B cell (primary cell): ENCODE data around the gene PYGL. TPM values are rescaled to one million over a fixed set of nuclear protein-coding genes. Genes with fewer than 3 reads are reported as not detected.

Experiments used
- ATAC-seq: fragments of 200-7000 bp; cut with Tn5 transposase; one replicate; pipeline ENCODE4 v1.10.0; 2021; ENCODE audit warnings: low read depth, mild to moderate bottlenecking, moderate number of reproducible peaks, moderate library complexity
- CTCF ChIA-PET: fragments of 350-600 bp; sonication (Branson Sonifier 250); formaldehyde crosslinking; loops from one replicate; lab custom pipeline; 2021; ENCODE audit warnings: antibody characterized with exemption, inconsistent platforms; lab: Charles Lee
- POLR2A ChIA-PET: fragments of 350-600 bp; sonication (Branson Sonifier 250); formaldehyde crosslinking; loops from one replicate; lab custom pipeline; 2021; ENCODE audit warnings: antibody characterized with exemption; lab: Charles Lee
- DNase-seq: peaks from one replicate; pipeline ENCODE4 v3.0.0; 2013
- H2AFZ ChIP-seq: 2 replicates; pipeline ENCODE4 v1.6.1; 2012; ENCODE audit warnings: mild to moderate bottlenecking, low read depth, low read length; ENCODE audit not compliant: insufficient read depth, poor library complexity, severe bottlenecking
- H3K27ac ChIP-seq, 2 donors: 1 replicate in 1 of 2; 2 replicates in 1 of 2; pipeline ENCODE4 v1.5.1; 2012 to 2013; ENCODE audit warnings: low read length in 2 of 2, mild to moderate bottlenecking in 2 of 2, moderate library complexity in 1 of 2
- H3K27me3 ChIP-seq, 4 experiments: fragments of 200-600 bp in 1 of 4; sonication (generic) in 1 of 4; replicated peaks in 1 of 4; 1 replicate in 2 of 4; 2 replicates in 2 of 4; pipeline versions ENCODE4 v1.6.1 to v1.7.0; 2013 to 2016; ENCODE audit warnings: low read length in 3 of 4, mild to moderate bottlenecking in 2 of 4, mixed read lengths in 1 of 4, moderate library complexity in 1 of 4; ENCODE audit not compliant: insufficient read depth in 4 of 4, control insufficient read depth in 3 of 4; ENCODE audit errors: control extremely low read depth in 1 of 4
- H3K36me3 ChIP-seq, 2 experiments: replicated peaks in 1 of 2; 1 replicate in 1 of 2; 2 replicates in 1 of 2; pipeline versions ENCODE4 v1.6.1 to v1.7.1; 2013; ENCODE audit warnings: low read length in 1 of 2; ENCODE audit not compliant: insufficient read depth in 2 of 2, control insufficient read depth in 1 of 2; ENCODE audit errors: control extremely low read depth in 1 of 2, extremely low read depth in 1 of 2
- H3K4me1 ChIP-seq, 2 donors: fragments of 200-600 bp in 1 of 2; sonication (generic) in 1 of 2; 1 replicate in 1 of 2; 2 replicates in 1 of 2; pipeline versions ENCODE4 v1.5.1 to v1.6.1; 2013 to 2017; ENCODE audit warnings: low read length in 2 of 2; ENCODE audit not compliant: control insufficient read depth in 2 of 2, insufficient read depth in 2 of 2
- H3K4me2 ChIP-seq: replicated peaks from 2 replicates; pipeline ENCODE3; 2012; ENCODE audit warnings: mild to moderate bottlenecking, low read depth, low read length; ENCODE audit not compliant: poor library complexity, severe bottlenecking
- H3K4me3 ChIP-seq, 5 experiments: fragments of 200-600 bp in 1 of 5; sonication (generic) in 1 of 5; 1 replicate in 3 of 5; 2 replicates in 2 of 5; pipeline versions ENCODE4 v1.5.1 to v1.7.0; 2011 to 2016; ENCODE audit warnings: low read length in 4 of 5, mild to moderate bottlenecking in 4 of 5, low read depth in 2 of 5, control low read depth in 1 of 5, moderate library complexity in 1 of 5; ENCODE audit not compliant: insufficient read depth in 1 of 5; ENCODE audit errors: control extremely low read depth in 1 of 5, extremely low read depth in 1 of 5
- H3K79me2 ChIP-seq: fragments of 200-600 bp; sonication (generic); one replicate; pipeline ENCODE4 v1.6.0; 2016; ENCODE audit warnings: low read length; ENCODE audit not compliant: control insufficient read depth, insufficient read depth
- H3K9ac ChIP-seq: fragments of 200-600 bp; sonication (generic); 2 replicates; pipeline ENCODE4 v1.6.1; 2017; ENCODE audit warnings: mild to moderate bottlenecking, low read length, moderate library complexity
- H3K9me3 ChIP-seq, 3 donors: one replicate each; pipeline versions ENCODE4 v1.6.1 to v1.7.1; 2013; ENCODE audit warnings: low read length in 2 of 3; ENCODE audit not compliant: control insufficient read depth in 2 of 3, insufficient read depth in 1 of 3; ENCODE audit errors: control extremely low read depth in 1 of 3
- H4K20me1 ChIP-seq: 2 replicates; pipeline ENCODE4 v1.6.0; 2012; ENCODE audit warnings: mild to moderate bottlenecking, low read length; ENCODE audit not compliant: insufficient read depth, control insufficient read depth, poor library complexity, severe bottlenecking
- H3K27ac Mint-ChIP-seq: one replicate; pipeline ENCODE4 v1.8.0; 2021; ENCODE audit warnings: mixed read lengths
- H3K27me3 Mint-ChIP-seq: one replicate; pipeline ENCODE4 v1.8.0; 2021; ENCODE audit warnings: mixed read lengths
- H3K4me1 Mint-ChIP-seq: one replicate; pipeline ENCODE4 v1.8.0; 2021; ENCODE audit warnings: mixed read lengths
- H3K4me3 Mint-ChIP-seq: one replicate; pipeline ENCODE4 v1.8.0; 2021; ENCODE audit warnings: mixed read lengths
- H3K9me3 Mint-ChIP-seq: one replicate; pipeline ENCODE4 v1.8.0; 2022; ENCODE audit warnings: mixed read lengths; ENCODE audit not compliant: insufficient read depth
- EZH2 ChIP-seq: IDR thresholded peaks from 2 replicates; pipeline ENCODE4 v1.6.1; 2012; ENCODE audit warnings: borderline replicate concordance, low read depth, mild to moderate bottlenecking, moderate library complexity, low read length; ENCODE audit not compliant: insufficient read depth, poor library complexity, severe bottlenecking
- WGBS: methylation state at CpG from one replicate; pipeline ENCODE4 v1.1.5; 2013; ENCODE audit warnings: missing lambda C conversion rate; ENCODE audit not compliant: insufficient coverage; 5-methylcytosine and 5-hydroxymethylcytosine counted together
- intact Hi-C: fragments of 100-400 bp; cut with micrococcal nuclease; formaldehyde crosslinking; loops from one replicate; pipeline ENCODE4 v1.10.0; 2022
- polyA plus RNA-seq: library from polyadenylated mRNA; depleted of rRNA; stranded (reverse); fragments of >200 nt; gene quantifications from 2 replicates; pipeline ENCODE4 v1.2.3, GENCODE V29; 2012
- total RNA-seq, 2 donors: library from RNA; stranded (reverse); fragments of 120-200 nt in 1 of 2; gene quantifications; 1 replicate in 1 of 2; 2 replicates in 1 of 2; pipeline versions ENCODE4 v1.2.3 to v1.2.4, GENCODE V29; 2013 to 2022
- TF ChIP-seq, protein P1 (sequence below): fragments of 200-600 bp; IDR thresholded peaks from one replicate; pipeline ENCODE4 v1.8.0; 2022; ENCODE audit warnings: antibody characterized with exemption, mild to moderate bottlenecking

Gene PYGL
- total and polyA plus RNA-seq, 2 donors (not counting 1 experiment from before 2014, with no cell fraction given): 0.60 to 0.64 TPM

DNA sequence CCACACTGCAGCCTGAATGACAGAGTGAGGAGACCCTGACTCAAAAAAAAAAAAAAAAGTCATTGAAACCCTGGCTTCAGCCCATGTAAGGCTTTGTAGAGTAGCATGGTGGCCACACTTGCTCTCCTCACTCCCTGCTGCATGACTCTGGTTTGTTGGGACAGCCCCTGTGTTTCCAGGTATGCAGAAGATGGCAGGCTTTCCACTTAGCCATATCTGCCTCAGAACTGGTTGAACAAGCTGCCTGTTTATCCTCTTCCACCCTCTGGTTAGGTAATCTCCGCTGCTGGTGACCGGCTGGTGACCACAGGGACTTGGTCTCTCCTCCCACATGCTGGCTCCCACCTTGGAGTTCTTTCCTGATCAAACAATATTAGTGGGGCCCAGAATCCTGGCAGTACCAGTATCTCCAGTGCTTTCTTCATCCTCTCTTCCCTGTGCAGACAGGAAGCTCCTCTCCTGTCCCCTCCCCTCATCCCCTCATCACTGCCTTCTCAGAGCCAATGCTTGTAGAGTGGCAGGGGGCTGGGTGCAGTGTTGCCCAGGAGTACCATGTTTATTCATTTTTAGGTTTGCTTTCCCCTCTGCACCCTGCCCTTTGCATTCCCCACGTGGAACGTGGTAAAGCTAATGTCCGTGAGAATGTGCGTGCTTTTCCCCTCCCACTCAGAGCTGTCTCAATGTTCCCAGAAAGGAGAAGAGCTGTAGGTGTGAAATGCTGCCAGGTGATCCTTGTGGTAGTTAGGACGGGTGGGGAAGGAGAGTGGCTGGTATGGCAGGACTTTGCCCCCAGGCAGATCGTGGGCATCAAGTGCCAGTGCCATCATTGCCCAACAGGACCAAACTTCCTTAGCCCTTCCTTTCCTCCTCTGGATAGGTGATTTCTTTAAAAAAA lies 61.1 kb downstream of the PYGL start:
- Histone ChIP-seq H2AFZ (no peak overlapping the region), H3K9ac (no peak overlapping the region), H3K36me3 (no peaks in the 10 kb centered on the region), H3K4me1 (no peaks in the 10 kb centered on the region), H3K4me2 (no peak overlapping the region), H4K20me1 (no peaks in the 10 kb centered on the region), H3K4me3 (no peak overlapping the region), H3K27me3 (peaks cover 0 to 12% (median 6%) of the 10 kb centered on the region in 4 experiments), H3K79me2 (no peaks in the 10 kb centered on the region), H3K9me3 (no peaks in the 10 kb centered on the region), H3K27ac (no peak overlapping the region)
- Mint-ChIP-seq H3K4me1 (no peaks in the 10 kb centered on the region), H3K9me3 (no peaks in the 10 kb centered on the region), H3K27ac (no peak overlapping the region), H3K4me3 (no peak overlapping the region), H3K27me3 (peaks cover 35% of the 10 kb centered on the region)
- ChIA-PET POLR2A (no interaction called here), CTCF (no interaction called here)
- TF ChIP-seq, protein P1, sequence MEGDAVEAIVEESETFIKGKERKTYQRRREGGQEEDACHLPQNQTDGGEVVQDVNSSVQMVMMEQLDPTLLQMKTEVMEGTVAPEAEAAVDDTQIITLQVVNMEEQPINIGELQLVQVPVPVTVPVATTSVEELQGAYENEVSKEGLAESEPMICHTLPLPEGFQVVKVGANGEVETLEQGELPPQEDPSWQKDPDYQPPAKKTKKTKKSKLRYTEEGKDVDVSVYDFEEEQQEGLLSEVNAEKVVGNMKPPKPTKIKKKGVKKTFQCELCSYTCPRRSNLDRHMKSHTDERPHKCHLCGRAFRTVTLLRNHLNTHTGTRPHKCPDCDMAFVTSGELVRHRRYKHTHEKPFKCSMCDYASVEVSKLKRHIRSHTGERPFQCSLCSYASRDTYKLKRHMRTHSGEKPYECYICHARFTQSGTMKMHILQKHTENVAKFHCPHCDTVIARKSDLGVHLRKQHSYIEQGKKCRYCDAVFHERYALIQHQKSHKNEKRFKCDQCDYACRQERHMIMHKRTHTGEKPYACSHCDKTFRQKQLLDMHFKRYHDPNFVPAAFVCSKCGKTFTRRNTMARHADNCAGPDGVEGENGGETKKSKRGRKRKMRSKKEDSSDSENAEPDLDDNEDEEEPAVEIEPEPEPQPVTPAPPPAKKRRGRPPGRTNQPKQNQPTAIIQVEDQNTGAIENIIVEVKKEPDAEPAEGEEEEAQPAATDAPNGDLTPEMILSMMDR: no peak
- no peak for TF ChIP-seq EZH2
- 100% methylated on average over 2 of the region's 8 CpGs for WGBS
- DNase-seq: no peak
- ATAC-seq: no peak
- intact Hi-C loops: no loop called here
